Keratinocyte (primary cell): ENCODE data around the gene VAT1L.

Experiments
- CTCF ChIP-seq, 3 experiments: IDR thresholded peaks in 1 of 3; conservative IDR thresholded peaks in 1 of 3; optimal IDR thresholded peaks in 1 of 3; 2 replicates in 2 of 3; 3 replicates in 1 of 3; pipeline versions ENCODE3 to v1.5.1; 2011; ENCODE audit warnings: low read length in 3 of 3, mild to moderate bottlenecking in 3 of 3, moderate library complexity in 2 of 3, control low read depth in 1 of 3, inconsistent platforms in 1 of 3; ENCODE audit not compliant: insufficient read depth in 2 of 3; ENCODE audit errors: extremely low read depth in 1 of 3
- EZH2 ChIP-seq: IDR thresholded peaks from one replicate; pipeline ENCODE4 v1.6.1; 2012; ENCODE audit warnings: inconsistent platforms, mild to moderate bottlenecking, low read length, moderate library complexity

GRCh38 chr16:77929004-77929403, 140.6 kb downstream of the VAT1L start:
- TF ChIP-seq CTCF (optimal IDR thresholded peaks at IDR 0.05 in 1 of 3, IDR thresholded peaks at IDR 0.05 in 1 of 3, conservative IDR thresholded peaks at IDR 0.05 in 1 of 3; ENCODE audit: extremely low read depth in 1 of 3, insufficient read depth in 2 of 3, low read length in 3 of 3) (no peak), EZH2 (no peak)
